Left ventricle myocardium inferior (tissue), 1 donor: Measurements from ENCODE around the gene KCTD3. TPM values are rescaled to one million over a fixed set of nuclear protein-coding genes. Genes with fewer than 3 reads are reported as not detected.

Source experiments
- DNase-seq: peaks from one replicate; pipeline ENCODE4 v3.0.0-alpha.2; 2020
- H3K27ac ChIP-seq: fragments of 200-600 bp; replicated peaks from 2 replicates; pipeline ENCODE4 v1.8.0; 2021
- H3K27me3 ChIP-seq: fragments of 200-600 bp; 2 replicates; pipeline ENCODE4 v1.8.0; 2021; ENCODE audit warnings: low read depth
- H3K36me3 ChIP-seq: fragments of 200-600 bp; 2 replicates; pipeline ENCODE4 v1.8.0; 2021
- H3K4me1 ChIP-seq: fragments of 200-600 bp; 2 replicates; pipeline ENCODE4 v1.8.0; 2021
- H3K4me3 ChIP-seq: fragments of 200-600 bp; 2 replicates; pipeline ENCODE4 v1.8.0; 2021; ENCODE audit warnings: mild to moderate bottlenecking, moderate library complexity
- H3K9me3 ChIP-seq: fragments of 200-600 bp; replicated peaks from 2 replicates; pipeline ENCODE4 v1.8.0; 2021
- intact Hi-C: fragments of 100-400 bp; cut with micrococcal nuclease; formaldehyde crosslinking; loops from one replicate; pipeline ENCODE4 v1.11.0; 2022
- long read RNA-seq: library from polyadenylated mRNA; unstranded; transcript quantifications from one replicate; pipeline ENCODE4 v2.0.0, GENCODE V29; 2021
- total RNA-seq: library from RNA; stranded (reverse); fragmentation: NEBNext Ultra II Directional; extraction: Animal tissue kit (Norgen Biotek cat#: 25700); gene quantifications from one replicate; pipeline ENCODE4 v1.2.1, GENCODE V29; 2021
- TF ChIP-seq, protein P1 (sequence below): fragments of 200-600 bp; IDR thresholded peaks from 2 replicates; pipeline ENCODE4 v1.8.0; 2021; ENCODE audit warnings: antibody characterized with exemption, mild to moderate bottlenecking, borderline replicate concordance
- donor health status: DM: no; HTN: yes; CAD: no; lungs with severe emphysema.

Gene KCTD3
- total RNA-seq = 11.2 TPM
- long read RNA-seq, transcript KCTD3-201 (18 exons, 3,931 nt) = major isoform, 18 of 35 reads
- long read RNA-seq, partial matches to known transcripts = 3 of 35 reads
- long read RNA-seq, other reads (novel, unspliced or antisense) = 14 of 35 reads

- no peaks in the 10 kb centered on the region for H3K9me3 ChIP-seq
- intact Hi-C loops = no loop called here
- TF ChIP-seq, protein P1, sequence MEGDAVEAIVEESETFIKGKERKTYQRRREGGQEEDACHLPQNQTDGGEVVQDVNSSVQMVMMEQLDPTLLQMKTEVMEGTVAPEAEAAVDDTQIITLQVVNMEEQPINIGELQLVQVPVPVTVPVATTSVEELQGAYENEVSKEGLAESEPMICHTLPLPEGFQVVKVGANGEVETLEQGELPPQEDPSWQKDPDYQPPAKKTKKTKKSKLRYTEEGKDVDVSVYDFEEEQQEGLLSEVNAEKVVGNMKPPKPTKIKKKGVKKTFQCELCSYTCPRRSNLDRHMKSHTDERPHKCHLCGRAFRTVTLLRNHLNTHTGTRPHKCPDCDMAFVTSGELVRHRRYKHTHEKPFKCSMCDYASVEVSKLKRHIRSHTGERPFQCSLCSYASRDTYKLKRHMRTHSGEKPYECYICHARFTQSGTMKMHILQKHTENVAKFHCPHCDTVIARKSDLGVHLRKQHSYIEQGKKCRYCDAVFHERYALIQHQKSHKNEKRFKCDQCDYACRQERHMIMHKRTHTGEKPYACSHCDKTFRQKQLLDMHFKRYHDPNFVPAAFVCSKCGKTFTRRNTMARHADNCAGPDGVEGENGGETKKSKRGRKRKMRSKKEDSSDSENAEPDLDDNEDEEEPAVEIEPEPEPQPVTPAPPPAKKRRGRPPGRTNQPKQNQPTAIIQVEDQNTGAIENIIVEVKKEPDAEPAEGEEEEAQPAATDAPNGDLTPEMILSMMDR = no peak
- H3K4me1 ChIP-seq = peaks cover 49% of the 10 kb centered on the region
- no peaks in the 10 kb centered on the region for H3K27me3 ChIP-seq
- peak within 1 kb of the TSS; percentile 87 for H3K4me3 ChIP-seq
- peak; percentile 86 for DNase-seq
- no peaks in the 10 kb centered on the region for H3K36me3 ChIP-seq
- peak within 1 kb of the TSS; percentile 94 for H3K27ac ChIP-seq
Observed at GRCh38 chr1:215566556-215567490, at the start of gene KCTD3. KCTD3 (plus strand) TSS chr1:215567304; CDS start chr1:215567686, 382 bp downstream.

DNA sequence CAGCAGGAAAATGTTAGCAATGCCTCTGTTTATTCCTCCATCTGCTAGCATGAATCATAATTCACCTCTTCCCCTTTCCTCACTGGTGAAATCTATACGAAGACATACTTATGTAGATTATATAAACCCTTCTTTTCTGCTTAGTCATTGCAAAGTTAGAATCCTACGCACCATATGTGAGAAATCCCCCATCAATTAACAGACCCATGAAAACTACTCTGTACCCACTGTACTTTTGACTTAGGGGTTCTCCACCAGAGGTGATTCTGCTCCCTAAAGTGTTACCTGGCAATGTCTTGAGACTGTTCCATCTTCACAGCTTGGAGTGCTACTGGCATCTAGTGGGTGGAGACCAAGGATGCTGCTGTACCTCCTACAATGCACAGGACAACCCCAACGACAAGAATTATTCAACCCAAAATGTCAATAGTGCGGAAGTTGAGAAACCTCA, 49.6 kb upstream of the KCTD3 start:
- TF ChIP-seq, protein P1 = peak; percentile 31
- intact Hi-C loops = no loop called here
- no peaks in the 10 kb centered on the region for H3K36me3 ChIP-seq
- peaks cover 28% of the 10 kb centered on the region for H3K9me3 ChIP-seq
- DNase-seq = no peak
- H3K27me3 ChIP-seq = no peaks in the 10 kb centered on the region
- no peak overlapping the region for H3K4me3 ChIP-seq
- H3K27ac ChIP-seq = no peak overlapping the region
- H3K4me1 ChIP-seq = no peaks in the 10 kb centered on the region

- intact Hi-C loops = no loop called here
- H3K36me3 ChIP-seq = no peaks in the 10 kb centered on the region
- no peak overlapping the region for H3K4me3 ChIP-seq
Observed at GRCh38 chr1:215518594-215518993, 48.5 kb upstream of the KCTD3 start.

DNA sequence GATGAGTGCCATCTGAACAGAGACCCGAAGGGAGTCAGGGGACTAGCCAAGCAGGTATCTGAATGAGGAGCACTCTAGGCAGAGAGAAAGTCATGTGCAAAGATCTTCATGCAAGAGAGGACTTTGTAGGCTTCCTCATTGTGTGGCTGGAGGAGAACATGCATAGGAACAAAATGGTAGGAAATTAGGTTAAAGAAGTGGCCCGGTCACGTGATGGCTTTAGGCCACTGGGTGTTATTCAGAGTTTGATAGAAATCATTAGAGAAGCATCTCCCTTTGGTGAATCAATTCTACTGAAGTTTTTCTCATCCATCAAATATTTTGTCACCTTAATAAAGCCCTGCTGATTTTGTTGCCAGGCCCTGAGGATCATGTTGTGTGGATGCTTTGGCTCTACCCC, 45.8 kb upstream of the KCTD3 start:
- TF ChIP-seq, protein P1 = no peak
- no peaks in the 10 kb centered on the region for H3K9me3 ChIP-seq
- intact Hi-C loops = loop anchor here (10.0 kb wide), 1 partner anchor 856 kb away; no protein-coding TSS in a partner anchor
- H3K27me3 ChIP-seq = no peaks in the 10 kb centered on the region
- H3K4me3 ChIP-seq = no peak overlapping the region
- no peak overlapping the region for H3K27ac ChIP-seq
- H3K4me1 ChIP-seq = no peaks in the 10 kb centered on the region
- no peak for DNase-seq
- H3K36me3 ChIP-seq = no peaks in the 10 kb centered on the region

More at GRCh38 chr1:215518594-215518993, 48.5 kb upstream of the KCTD3 start:
- DNase-seq = no peak
- peaks cover 17% of the 10 kb centered on the region for H3K9me3 ChIP-seq
- TF ChIP-seq, protein P1 = no peak
- no peak overlapping the region for H3K27ac ChIP-seq
- no peaks in the 10 kb centered on the region for H3K4me1 ChIP-seq
- no peaks in the 10 kb centered on the region for H3K27me3 ChIP-seq

DNA sequence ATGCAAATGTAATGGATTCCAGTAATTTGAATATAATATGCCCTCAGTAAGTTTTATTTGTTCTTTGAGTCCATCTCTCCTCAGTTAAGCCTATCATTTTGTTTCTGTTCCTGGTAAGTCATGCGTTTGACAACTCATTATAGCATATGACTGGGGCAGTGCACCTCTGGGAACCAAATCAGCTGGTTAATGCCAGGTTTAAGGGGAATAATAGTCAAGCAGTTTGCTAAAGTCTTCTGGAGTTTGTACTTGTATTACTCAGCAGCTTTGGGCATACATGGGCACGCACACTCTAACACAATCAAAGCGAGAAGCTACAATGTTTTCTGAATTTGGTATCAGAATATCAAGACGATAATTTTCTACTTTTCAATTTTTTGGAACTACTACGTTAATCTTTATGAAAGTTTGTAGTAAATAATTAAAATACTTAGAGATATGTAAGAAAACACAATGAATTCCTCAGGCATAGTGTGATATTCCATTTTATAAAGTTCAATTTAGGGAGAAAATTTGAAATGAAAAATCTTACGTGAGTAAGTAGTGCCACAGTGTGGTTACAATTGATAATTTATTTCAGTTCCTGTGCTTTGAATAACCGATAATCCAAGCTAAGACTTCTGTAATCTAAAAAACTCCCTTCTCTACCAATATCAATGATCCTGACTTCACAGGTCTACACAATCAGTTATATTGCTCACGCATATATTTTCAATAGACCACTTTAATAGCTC, 43.8 kb upstream of the KCTD3 start:
- no peak for DNase-seq
- intact Hi-C loops = loop anchor here (10.0 kb wide), 1 partner anchor 858 kb away; no protein-coding TSS in a partner anchor
- no peaks in the 10 kb centered on the region for H3K4me1 ChIP-seq
- no peaks in the 10 kb centered on the region for H3K27me3 ChIP-seq
- no peaks in the 10 kb centered on the region for H3K36me3 ChIP-seq
- H3K9me3 ChIP-seq = no peaks in the 10 kb centered on the region
- H3K4me3 ChIP-seq = no peak overlapping the region
- TF ChIP-seq, protein P1 = peak; percentile 22
- H3K27ac ChIP-seq = no peak overlapping the region
